ENCODE measurements around the gene CERK. TPM values are rescaled to one million over a fixed set of nuclear protein-coding genes. Genes with fewer than 3 reads are reported as not detected.

CERK gene
- total and polyA plus RNA-seq, 2 of the 8 experiments (the other 6 are each of a cell fraction or from before 2014, with no cell fraction given), result 26.6 to 59.0 TPM

- Histone ChIP-seq H4K5ac (ENCODE audit: insufficient read length, low read depth, low read length) (no peak overlapping the region), H4K20me1 (replicated peaks in 1 of 2; ENCODE audit: control insufficient read depth in 1 of 2, insufficient read depth in 2 of 2, low read length in 2 of 2) (peaks cover 6 to 11% of the 10 kb centered on the region in 2 experiments), H3K9me3 (ENCODE audit: insufficient read depth in 2 of 2, low read depth in 1 of 2, low read length in 1 of 2) (no peaks in the 10 kb centered on the region), H2BK5ac (ENCODE audit: low read depth, low read length) (peak overlapping the region; percentile 78; the same call in 1 of the 2 replicates), H3K14ac (ENCODE audit: insufficient read length) (no peak overlapping the region), H3K56ac (replicated peaks; ENCODE audit: insufficient read length, low read depth, low read length) (no peak overlapping the region), H3K79me2 (ENCODE audit: control insufficient read depth in 1 of 2, insufficient read depth in 2 of 2, low read length in 2 of 2) (peaks cover 0 to 71% of the 10 kb centered on the region in 2 experiments; a peak in 2 of 4 replicates), H2BK12ac (ENCODE audit: low read depth, low read length) (no peak overlapping the region), H4K8ac (ENCODE audit: extremely low read depth, insufficient read depth, low read length) (no peak overlapping the region), H3K4me3 (ENCODE audit: extremely low read depth in 1 of 4, insufficient read depth in 2 of 4, low read depth in 3 of 4, low read length in 4 of 4) (no peak overlapping the region), H3K4me1 (replicated peaks in 1 of 4; ENCODE audit: control insufficient read depth in 3 of 4, insufficient read depth in 4 of 4, low read length in 3 of 4) (peaks cover 0 to 13% (median 7%) of the 10 kb centered on the region in 4 experiments; a peak in 6 of 7 replicates), H3K9ac (replicated peaks in 1 of 4; ENCODE audit: extremely low read depth in 1 of 4, low read depth in 3 of 4, low read length in 3 of 4) (no peak overlapping the region; a peak in 1 of 7 replicates), H3K4me2 (ENCODE audit: insufficient read depth in 1 of 2, low read depth in 2 of 2, low read length in 2 of 2) (no peak overlapping the region; a peak in 1 of 4 replicates), H3K79me1 (ENCODE audit: low read depth, low read length) (peaks cover 22% of the 10 kb centered on the region), H2AK5ac (ENCODE audit: low read depth, low read length) (0 out of 2 replicates have a peak overlapping the region, but pooled peaks have one; percentile 26), H3K23me2 (ENCODE audit: low read depth, low read length) (no peaks in the 10 kb centered on the region), H2BK120ac (replicated peaks; ENCODE audit: low read depth, low read length) (no peak overlapping the region), H4K91ac (replicated peaks; ENCODE audit: insufficient read length, low read length) (peak overlapping the region; percentile 19), H3K27me3 (replicated peaks in 1 of 4; ENCODE audit: control insufficient read depth in 3 of 4, extremely low read depth in 1 of 4, insufficient read depth in 3 of 4, low read length in 3 of 4) (no peaks in the 10 kb centered on the region), H2AFZ (ENCODE audit: low read length) (no peak overlapping the region), H3K4ac (replicated peaks; ENCODE audit: insufficient read length, low read depth, low read length) (no peak overlapping the region), H3K36me3 (ENCODE audit: control insufficient read depth in 2 of 4, insufficient read depth in 4 of 4, low read length in 3 of 4) (no peaks in the 10 kb centered on the region), H2BK20ac (ENCODE audit: low read length) (no peak overlapping the region), H3K18ac (ENCODE audit: extremely low read depth, low read length) (no peak overlapping the region), H2BK15ac (ENCODE audit: low read length) (peak overlapping the region; percentile 2; the same call in 1 of the 2 replicates), H3K27ac (ENCODE audit: low read depth, low read length) (no peak overlapping the region), H3K23ac (ENCODE audit: insufficient read length) (no peak overlapping the region)
- 86% methylated on average over 10 of the region's 10 CpGs; no CpG with 5 or more reads in 1 of the 2 experiments for WGBS, 2 experiments (ENCODE audit: extremely low coverage in 1 of 2, insufficient coverage in 1 of 2, insufficient read length in 1 of 2, insufficient replicate concordance in 2 of 2, low coverage in 1 of 2, low lambda C conversion rate in 2 of 2, missing lambda C conversion rate in 1 of 2)
- DNase-seq (ENCODE audit: low read depth in 1 of 2, low spot score in 2 of 2), result no peak
- FAIRE-seq, result no peak
- TF ChIP-seq ATF3 (IDR thresholded peaks at IDR 0.05; ENCODE audit: insufficient read depth, low read depth, low read length) (no peak), SUZ12 (IDR thresholded peaks at IDR 0.05; ENCODE audit: low read length) (no peak), RNF2 (IDR thresholded peaks at IDR 0.05; ENCODE audit: borderline replicate concordance, low read depth, low read length, missing control alignments, poor library complexity, severe bottlenecking) (no peak), JUN (IDR thresholded peaks at IDR 0.05; ENCODE audit: low read depth, low read length) (no peak), ASH2L (IDR thresholded peaks at IDR 0.05; ENCODE audit: low read length) (no peak), POLR2AphosphoS5 (IDR thresholded peaks at IDR 0.05; ENCODE audit: low read depth, low read length) (no peak), TAF1 (IDR thresholded peaks at IDR 0.05; ENCODE audit: low read depth, low read length) (no peak), BCL11A (IDR thresholded peaks at IDR 0.05; ENCODE audit: low read depth in 2 of 2, low read length in 2 of 2) (no peak), KDM5A (IDR thresholded peaks at IDR 0.05; ENCODE audit: low read length) (no peak), RAD21 (IDR thresholded peaks at IDR 0.05 in 1 of 2, conservative IDR thresholded peaks at IDR 0.05 in 1 of 2; ENCODE audit: low read depth in 2 of 2, low read length in 2 of 2) (no peak), YY1 (IDR thresholded peaks at IDR 0.05; ENCODE audit: low read depth, low read length) (no peak)
- POLR2A ChIA-PET (ENCODE audit: partially characterized antibody), result interaction anchor here (1.0 to 6.0 kb wide), 3 partner anchors 11 to 21 kb away, joined by 3 to 41 read pairs (median 4); partner anchors contain the start of gene TBC1D22A
- CTCF ChIA-PET (ENCODE audit: partially characterized antibody), result interaction anchor here (1.0 to 2.4 kb wide), 3 partner anchors 10 to 30 kb away, joined by 3 to 15 read pairs (median 8); partner anchors contain the start of gene TBC1D22A
Observed at GRCh38 chr22:46773076-46773475, 35.0 kb upstream of the CERK start.

Data from H1 (cell line).